ENCODE data around the gene FATE1. TPM values are rescaled to one million over a fixed set of nuclear protein-coding genes. Genes with fewer than 3 reads are reported as not detected.

Gene FATE1
- total and polyA plus RNA-seq, 4 donors = not detected

GRCh38 chrX:151692825-151693224 is 23.0 kb upstream of the FATE1 start (continued):
- TF ChIP-seq YY1 (IDR thresholded peaks at IDR 0.05) (no peak), TAF1 (conservative IDR thresholded peaks at IDR 0.05) (no peak)

GRCh38 chrX:151694121-151694520 is 21.7 kb upstream of the FATE1 start:
- Histone ChIP-seq H3K27me3 (ENCODE audit: control insufficient read depth in 4 of 4, insufficient read depth in 4 of 4, low read length in 3 of 4) (no peaks in the 10 kb centered on the region), H3K4me3 (ENCODE audit: low read depth in 1 of 3, low read length in 3 of 3) (no peak overlapping the region)
- no peak for TF ChIP-seq GABPA (IDR thresholded peaks at IDR 0.05 in 1 of 2, conservative IDR thresholded peaks at IDR 0.05 in 1 of 2)
- no peak for TF ChIP-seq HNF4A (conservative IDR thresholded peaks at IDR 0.05)
- TF ChIP-seq NR2F2 (IDR thresholded peaks at IDR 0.05) = no peak
- no peak for TF ChIP-seq TAF1 (conservative IDR thresholded peaks at IDR 0.05)
- no peak for TF ChIP-seq FOXA2 (IDR thresholded peaks at IDR 0.05)
- TF ChIP-seq MAX (IDR thresholded peaks at IDR 0.05) = no peak
- no peak for TF ChIP-seq RAD21 (IDR thresholded peaks at IDR 0.05)
- TF ChIP-seq REST (IDR thresholded peaks at IDR 0.05) = no peak
- TF ChIP-seq HNF4G (IDR thresholded peaks at IDR 0.05) = no peak
- TF ChIP-seq EGR1 (IDR thresholded peaks at IDR 0.05; ENCODE audit: low read depth in 2 of 2) = no peak
- TF ChIP-seq CTCF (IDR thresholded peaks at IDR 0.05; ENCODE audit: low read depth, low read length, missing input control) = no peak
- no peak for TF ChIP-seq SP1 (IDR thresholded peaks at IDR 0.05)
- TF ChIP-seq JUND (IDR thresholded peaks at IDR 0.05) = no peak
- no peak for TF ChIP-seq YY1 (IDR thresholded peaks at IDR 0.05)
- TF ChIP-seq RXRA (IDR thresholded peaks at IDR 0.05) = no peak
- TF ChIP-seq FOXA1 (IDR thresholded peaks at IDR 0.05) = no peak
- no peak for TF ChIP-seq ATF3 (IDR thresholded peaks at IDR 0.05)
- TF ChIP-seq ZBTB33 (IDR thresholded peaks at IDR 0.05) = no peak

More at GRCh38 chrX:151694121-151694520, 21.7 kb upstream of the FATE1 start:
- Histone ChIP-seq H3K36me3 (ENCODE audit: control insufficient read depth in 4 of 4, insufficient read depth in 3 of 4, low read depth in 1 of 4, low read length in 3 of 4) (no peaks in the 10 kb centered on the region), H3K9ac (ENCODE audit: low read depth in 1 of 2, low read length in 2 of 2) (no peak overlapping the region), H3K9me3 (ENCODE audit: control insufficient read depth in 4 of 4, low read length in 3 of 4) (no peaks in the 10 kb centered on the region), H3K4me1 (ENCODE audit: control insufficient read depth in 4 of 4, insufficient read depth in 4 of 4, low read length in 3 of 4) (peaks cover 0 to 3% (median 0%) of the 10 kb centered on the region in 4 donors), H3K27ac (ENCODE audit: low read depth in 1 of 2, low read length in 2 of 2) (no peak overlapping the region)
- no peak for DNase-seq (ENCODE audit: low spot score)
- 69% methylated on average over 12 of the region's 12 CpGs for WGBS

Data from liver (tissue), 9 donors.